OCI-LY1 (cell line): Measurements from ENCODE around the gene ADH1B.

Source experiments
- EZH2 ChIP-seq: fragments of 200-600 bp; sonication (generic), shearing (Covaris generic); IDR thresholded peaks from 2 replicates; pipeline ENCODE4 v1.8.0; 2017; ENCODE audit warnings: borderline replicate concordance, mixed run types, mild to moderate bottlenecking, antibody characterized with exemption, low read length, moderate library complexity, mixed read lengths
- TF ChIP-seq, protein P1 (sequence below): fragments of 200-600 bp; sonication (generic), shearing (Covaris generic); IDR thresholded peaks from 2 replicates; pipeline ENCODE4 v1.5.1; 2017; ENCODE audit warnings: mild to moderate bottlenecking, antibody characterized with exemption, low read length, moderate library complexity, mixed read lengths

DNA sequence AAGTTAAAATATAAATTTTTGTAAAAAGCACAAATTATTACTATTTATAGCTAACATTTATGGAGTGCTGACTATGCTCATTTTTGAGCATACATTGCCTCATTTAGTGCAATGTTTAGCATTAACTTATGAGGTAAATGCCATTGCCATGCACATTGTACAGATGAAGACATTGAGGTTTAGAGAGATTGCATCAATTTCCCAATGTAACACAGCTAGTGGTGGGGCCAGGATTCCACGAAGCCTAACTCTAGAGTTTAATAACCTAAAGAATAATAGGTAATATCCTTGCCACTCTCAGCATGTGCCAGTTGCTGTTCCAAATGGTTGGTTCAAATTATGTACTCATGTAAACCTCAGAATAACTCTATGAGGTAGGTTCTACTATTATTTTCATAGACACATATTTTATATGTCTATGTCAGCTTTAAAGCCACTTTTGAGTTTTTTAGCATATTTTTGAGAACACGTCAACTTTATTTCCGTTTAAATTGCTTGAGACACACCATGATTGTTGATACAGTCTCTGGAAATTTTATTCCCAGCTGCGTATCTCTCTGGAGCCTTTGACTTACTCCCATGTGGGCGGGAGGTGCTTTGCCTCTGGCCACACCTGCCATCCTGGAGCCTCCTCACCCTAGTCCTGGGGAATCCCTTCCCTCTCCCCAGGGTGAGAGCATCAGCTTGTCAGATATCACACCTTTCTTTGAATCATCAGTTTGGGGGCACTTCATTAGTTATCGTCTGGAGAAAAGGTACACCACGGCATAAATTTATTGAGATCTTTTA lies 19.6 kb downstream of the ADH1B start:
- TF ChIP-seq, protein P1, sequence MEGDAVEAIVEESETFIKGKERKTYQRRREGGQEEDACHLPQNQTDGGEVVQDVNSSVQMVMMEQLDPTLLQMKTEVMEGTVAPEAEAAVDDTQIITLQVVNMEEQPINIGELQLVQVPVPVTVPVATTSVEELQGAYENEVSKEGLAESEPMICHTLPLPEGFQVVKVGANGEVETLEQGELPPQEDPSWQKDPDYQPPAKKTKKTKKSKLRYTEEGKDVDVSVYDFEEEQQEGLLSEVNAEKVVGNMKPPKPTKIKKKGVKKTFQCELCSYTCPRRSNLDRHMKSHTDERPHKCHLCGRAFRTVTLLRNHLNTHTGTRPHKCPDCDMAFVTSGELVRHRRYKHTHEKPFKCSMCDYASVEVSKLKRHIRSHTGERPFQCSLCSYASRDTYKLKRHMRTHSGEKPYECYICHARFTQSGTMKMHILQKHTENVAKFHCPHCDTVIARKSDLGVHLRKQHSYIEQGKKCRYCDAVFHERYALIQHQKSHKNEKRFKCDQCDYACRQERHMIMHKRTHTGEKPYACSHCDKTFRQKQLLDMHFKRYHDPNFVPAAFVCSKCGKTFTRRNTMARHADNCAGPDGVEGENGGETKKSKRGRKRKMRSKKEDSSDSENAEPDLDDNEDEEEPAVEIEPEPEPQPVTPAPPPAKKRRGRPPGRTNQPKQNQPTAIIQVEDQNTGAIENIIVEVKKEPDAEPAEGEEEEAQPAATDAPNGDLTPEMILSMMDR, result no peak
- TF ChIP-seq EZH2, result no peak
